ENCODE measurements around the gene IL7R.

IL7R gene

GRCh38 chr5:35920890-35921289 is 64.2 kb downstream of the IL7R start:
- no peak for DNase-seq

- no peak for DNase-seq
These were observed 65.2 kb downstream of the IL7R start for GRCh38 chr5:35921930-35922329.

GRCh38 chr5:35922468-35922867 is 65.8 kb downstream of the IL7R start:
- no peak for DNase-seq

GRCh38 chr5:35924122-35924949 is 67.6 kb downstream of the IL7R start:
- no peak for DNase-seq

GRCh38 chr5:35924950-35925722 is 68.4 kb downstream of the IL7R start:
- DNase-seq: peak; percentile 70

GRCh38 chr5:35926389-35927051 is 69.8 kb downstream of the IL7R start:
- DNase-seq: peak; percentile 74

All from NCI-H82 (cell line).